Renal pelvis (tissue), 4 donors: ENCODE data around the gene MTSS2. TPM values are rescaled to one million over a fixed set of nuclear protein-coding genes. Genes with fewer than 3 reads are reported as not detected.

Experiments used
- DNase-seq: peaks from one replicate; pipeline ENCODE4 v3.0.0-alpha.2; 2013
- polyA plus RNA-seq, 3 donors: library from polyadenylated mRNA; unstranded; fragments of 120-200 nt; gene quantifications; one replicate each; pipeline ENCODE4 v1.2.1, GENCODE V29; 2013; ENCODE audit not compliant: insufficient read length in 3 of 3

The MTSS2 gene
- polyA plus RNA-seq, 3 donors, result 49.9 to 58.1 (median 55.2) TPM

DNA sequence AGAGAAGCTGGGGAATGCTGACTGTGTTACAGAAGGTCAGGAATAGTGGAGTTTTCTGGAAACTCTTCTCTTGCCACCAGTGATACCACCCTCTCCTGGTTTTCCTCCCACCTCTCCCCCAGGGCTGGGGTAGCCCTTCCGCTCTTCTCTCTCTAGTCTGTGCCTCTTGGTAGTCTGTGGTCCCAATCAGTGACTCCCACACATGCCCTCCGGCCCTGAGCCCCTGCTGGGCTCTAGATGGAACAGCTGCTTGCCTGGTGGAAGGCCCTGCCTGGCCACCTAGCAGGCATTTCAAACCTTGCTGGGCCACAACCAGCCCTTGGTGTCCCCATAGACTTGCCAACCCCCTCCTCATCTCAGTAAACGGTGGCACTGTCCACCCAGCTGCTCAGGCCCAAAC is 15.2 kb upstream of the MTSS2 start:
- no peak for DNase-seq

DNA sequence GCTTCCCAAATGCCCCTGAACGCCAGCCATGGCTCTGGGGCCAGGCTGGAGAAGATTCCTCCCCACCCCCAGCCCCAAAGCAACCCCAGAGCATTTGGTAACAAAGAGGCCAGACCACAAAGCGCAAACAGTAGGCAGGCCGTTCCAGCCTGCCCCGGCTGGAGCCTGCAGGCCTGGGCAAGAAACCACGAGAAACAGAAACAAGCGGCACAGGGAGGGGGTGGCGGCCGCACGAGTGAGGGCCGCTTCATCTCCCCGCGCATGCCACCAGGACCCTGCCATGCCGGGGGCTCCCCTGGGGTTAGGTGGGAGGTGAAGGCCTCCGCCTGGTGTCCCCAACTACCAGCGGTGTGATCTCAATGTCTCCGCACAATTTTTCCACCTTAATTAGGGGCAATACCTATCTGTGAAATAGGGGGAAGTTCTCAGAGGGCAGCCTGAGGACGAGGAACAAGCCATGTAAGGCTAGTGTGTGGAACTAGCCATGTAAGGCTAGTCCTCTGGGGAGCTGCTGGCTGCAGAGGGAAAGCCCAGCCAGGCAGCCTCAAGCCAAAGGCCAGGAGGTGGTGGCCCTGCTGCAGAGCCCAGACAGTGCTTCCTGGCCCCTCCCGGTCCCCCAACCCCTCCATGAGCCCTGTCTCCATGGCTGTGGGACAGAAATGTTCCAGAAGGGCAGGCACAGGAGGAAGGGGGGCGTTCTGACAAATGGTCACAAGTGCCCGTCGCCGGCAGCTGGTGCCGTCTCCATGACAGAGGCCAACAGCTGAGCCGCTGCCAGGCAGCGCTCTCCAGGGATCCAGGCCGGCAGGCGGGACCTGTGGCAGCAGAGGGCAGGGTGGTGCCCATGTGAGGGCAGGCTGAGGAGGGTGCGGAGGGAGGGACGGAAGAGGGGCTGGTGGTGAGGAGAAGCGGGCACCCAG is 14.5 kb upstream of the MTSS2 start:
- DNase-seq, result no peak

DNA sequence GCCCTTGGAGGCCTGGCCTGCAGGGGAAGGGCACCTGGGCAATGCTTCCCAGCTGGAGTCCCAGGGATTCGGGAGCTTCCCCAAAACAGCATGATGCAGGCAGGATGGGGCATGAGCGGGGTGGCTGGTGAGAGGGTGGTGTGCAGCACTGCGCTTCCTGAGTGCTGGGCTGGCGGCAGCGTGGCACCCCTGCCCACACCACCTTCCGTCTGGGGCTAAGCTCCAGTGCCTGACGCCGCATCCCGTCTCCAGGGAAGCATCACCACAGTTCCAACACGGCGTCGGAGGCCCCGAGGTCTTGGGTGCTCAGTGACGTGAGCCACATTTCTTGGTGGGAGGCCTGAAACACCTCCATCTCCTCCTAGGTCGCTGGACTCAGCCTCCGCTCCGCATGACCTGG is 13.8 kb upstream of the MTSS2 start:
- DNase-seq, result no peak

DNA sequence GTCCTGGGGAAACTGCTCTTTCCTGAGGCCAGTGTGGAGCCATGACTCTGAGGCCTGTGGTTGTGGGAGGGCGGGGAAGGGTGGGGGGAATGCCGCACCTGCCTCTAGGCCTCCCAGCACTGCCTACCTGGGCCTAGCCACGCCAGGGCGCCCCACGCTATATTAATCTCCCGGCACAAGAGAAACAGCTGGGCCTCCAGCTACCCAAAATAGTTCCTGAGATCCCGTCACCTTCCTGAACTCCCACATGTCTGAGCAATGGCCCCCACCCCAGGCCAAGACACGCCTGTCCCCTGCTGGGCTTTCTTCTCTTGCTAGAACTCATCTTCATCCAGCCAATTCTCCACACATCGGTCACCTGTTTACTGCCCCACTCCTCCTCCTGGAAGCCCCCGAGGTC is 13.0 kb upstream of the MTSS2 start:
- no peak for DNase-seq

DNA sequence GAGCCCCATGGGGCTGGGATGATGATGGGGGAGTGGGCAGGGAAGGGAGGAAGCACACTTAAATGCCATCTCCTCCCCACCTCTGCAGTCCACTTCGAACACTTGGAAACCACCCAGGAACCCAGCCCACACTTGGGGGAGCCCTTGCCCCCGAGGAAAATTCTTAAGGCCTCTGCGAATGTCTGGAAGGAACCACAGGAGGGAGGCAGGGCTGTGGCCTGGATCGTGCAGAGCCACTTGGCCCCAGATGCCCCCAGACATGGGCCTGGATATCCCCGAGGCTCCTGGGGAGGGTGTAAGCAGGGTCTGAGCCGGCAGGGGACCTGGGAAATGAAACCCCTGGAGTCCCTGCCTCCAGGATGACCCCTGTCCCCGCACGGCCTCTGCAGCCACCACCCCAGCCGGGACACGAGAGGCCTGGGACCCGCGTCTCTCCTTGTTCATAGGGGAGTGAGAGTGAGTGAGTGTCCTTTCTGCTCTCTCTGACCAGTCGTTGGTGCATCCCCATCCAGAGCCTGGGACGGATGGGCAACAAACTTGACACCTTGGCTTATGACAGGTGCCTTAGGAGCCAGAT is 11.8 kb upstream of the MTSS2 start:
- DNase-seq, result no peak

DNA sequence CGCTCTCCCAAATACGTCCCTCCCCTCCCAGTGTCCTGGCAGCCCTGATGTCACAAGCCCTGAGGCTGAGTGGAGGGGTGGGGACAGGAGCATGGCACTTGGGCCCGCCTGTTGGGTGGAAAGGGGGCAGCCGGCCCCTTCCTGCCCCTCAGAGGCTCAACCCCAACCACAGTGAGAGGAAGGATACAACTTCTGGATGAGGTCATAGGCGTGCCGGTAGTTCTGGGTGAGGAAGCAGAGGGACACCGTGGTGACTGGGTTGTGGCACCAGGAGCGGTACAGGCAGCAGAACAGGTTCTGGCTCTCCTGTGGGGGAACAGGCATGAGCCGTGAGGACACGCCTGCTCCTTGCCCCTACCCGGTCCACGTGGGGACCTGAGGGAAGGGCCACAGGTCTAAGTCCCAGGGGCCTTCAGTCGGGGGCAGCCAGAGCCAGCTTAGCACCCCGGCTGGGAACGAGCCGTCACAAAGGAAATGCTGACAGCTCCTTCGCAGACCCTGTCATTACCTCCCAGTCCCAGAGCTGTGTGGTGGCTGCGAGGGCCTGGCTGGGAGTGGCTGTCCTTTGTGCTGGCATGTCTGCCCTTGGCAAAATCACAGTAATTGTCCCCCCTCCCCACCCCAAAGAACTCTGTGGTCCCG is 11.2 kb upstream of the MTSS2 start:
- DNase-seq, result no peak

DNA sequence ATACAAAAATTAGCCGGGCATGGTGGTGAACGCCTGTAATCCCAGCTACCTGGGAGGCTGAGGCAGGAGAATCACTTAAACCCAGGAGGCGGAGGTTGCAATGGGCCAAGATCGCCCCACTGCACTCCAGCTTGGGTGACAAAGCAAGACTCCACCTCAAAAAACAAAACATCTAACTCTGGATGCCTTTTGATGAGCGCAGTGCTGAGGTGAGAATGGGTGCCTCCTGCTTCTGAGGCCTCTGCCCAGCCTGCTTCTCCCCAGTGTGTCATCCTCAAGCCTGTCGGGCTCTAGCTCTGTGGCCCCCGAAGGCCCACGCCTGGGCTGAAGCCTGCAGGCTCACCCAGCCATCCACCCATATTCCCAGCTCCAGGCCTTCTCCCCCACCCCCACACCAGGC is 10.5 kb upstream of the MTSS2 start:
- no peak for DNase-seq

DNA sequence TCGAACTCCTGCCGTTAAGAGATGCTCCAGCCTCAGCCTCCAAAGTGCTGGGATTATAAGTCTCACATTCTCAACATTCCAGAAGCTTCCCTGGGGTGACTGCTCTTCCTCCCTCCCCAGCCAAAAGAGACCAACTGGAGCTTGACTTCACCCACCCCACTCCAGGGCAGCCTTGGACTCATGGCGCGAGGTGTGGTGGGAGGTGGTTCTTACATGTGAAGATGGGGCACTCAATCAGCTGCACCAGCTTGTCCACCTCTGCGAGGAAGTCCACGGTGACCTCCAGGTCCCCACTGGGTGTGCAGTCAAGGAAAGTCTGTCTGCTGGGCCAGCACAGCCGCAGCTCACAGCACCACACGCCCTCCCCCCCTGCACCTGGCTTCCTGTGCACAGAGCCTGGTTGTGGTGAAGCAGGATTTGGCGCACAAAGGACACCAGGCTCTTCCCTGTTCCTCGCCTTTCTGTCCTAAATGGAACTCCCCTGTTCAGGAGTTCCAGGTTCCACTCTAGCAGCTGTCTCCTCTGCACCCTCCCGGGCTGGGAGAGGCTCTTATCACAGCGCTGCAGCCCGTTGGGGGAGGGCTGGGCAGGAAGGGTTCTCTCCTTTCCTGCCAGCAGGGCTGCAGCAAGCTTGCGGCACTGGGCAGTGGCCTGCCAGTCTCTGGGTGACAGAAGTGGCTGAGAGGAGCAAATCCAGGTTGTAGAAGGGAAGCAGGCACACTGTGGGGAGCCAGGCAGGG is 9.6 kb upstream of the MTSS2 start:
- no peak for DNase-seq

DNA sequence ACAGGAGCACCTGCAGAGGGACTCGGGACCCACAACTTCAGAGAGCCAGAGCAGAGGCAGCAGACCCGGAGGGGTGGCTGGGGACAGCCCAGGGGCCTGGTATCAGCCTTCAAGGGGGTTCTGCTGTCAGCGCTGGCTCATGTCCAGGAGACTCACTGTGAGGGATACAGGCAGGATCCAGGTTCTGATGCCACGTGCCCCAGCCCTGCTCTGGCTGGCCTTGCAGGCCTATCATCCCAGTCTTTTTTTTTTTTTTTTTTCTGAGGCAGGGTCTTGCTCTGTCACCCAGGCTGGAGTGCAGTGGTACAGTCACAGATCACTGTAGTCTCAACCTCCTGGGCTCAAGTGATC is 9.0 kb upstream of the MTSS2 start:
- no peak for DNase-seq

DNA sequence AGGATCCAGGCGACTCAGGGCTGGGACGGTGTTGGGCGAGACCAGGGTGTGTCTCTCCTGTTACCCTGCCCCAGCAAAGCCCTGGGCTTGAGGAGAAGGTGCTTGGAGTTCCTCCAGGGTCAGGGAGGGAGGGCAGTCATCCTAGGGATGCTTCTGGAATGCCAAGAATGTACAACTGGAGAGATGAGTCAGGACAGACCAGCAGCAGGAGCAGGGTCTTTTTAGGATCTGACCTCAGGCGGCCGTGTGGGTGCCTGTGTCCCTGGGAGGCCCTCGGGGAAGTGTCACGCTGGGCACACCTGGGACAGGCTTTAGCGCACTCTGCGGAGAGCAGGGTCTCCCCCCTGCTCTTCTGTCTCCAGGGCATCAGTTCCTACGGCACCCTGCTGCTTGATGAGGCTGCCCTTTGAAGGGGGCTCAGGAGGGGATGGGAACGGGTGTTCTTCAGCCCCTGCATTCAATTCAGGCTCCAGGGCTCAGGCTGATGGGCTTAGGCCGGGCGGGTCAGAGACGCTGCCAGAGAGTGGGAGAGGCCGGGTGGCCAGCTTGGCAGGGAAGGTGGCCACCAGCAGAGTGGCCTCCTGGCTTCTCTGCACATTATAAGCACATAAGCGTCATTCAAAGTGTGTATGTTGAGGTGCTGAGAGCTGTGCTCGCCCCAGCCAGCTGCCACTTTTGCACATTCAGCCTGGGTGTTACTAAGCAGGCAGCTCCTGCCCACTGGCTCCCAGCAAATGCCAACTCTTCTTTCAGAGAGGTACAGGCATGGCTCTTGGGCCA is 8.4 kb upstream of the MTSS2 start:
- no peak for DNase-seq

DNA sequence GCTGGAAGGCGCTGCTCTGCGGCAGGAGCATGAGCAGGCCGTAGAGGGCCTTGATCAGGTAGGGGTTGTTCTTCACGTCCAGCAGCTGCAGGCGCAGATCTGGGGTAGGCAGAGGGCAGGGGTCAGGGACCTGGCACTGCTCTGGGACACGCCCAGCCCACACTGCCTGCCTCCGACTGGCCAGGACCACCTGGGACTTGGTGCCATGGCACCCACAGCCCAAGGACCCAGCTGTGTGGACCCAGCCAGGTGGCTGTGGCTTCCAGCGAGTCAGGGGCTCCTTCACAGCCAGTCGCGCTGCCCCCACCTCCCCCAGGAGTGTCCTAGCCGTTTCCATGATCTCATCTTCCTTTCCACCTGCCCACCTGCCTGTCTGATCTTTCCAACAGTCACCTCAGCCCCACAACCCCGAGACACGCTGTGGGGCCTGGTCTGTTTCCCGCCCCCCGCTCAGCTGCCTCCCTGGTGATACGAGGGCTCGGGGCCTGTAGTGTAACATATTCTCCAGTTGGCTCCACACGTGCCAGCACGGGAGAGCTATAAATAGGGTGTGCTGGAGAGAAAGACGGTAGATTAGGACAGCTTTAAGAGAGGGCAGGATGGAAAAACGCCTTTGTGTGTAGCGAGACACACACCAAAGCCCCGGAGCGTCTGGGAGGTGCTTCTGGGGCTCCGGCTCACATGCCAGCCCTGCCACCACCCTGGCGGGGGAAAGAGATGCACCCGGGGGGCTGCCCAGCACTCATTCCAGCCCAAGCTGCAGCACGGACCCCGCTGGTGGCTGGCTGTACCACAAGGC is 7.2 kb upstream of the MTSS2 start:
- DNase-seq, result no peak

DNA sequence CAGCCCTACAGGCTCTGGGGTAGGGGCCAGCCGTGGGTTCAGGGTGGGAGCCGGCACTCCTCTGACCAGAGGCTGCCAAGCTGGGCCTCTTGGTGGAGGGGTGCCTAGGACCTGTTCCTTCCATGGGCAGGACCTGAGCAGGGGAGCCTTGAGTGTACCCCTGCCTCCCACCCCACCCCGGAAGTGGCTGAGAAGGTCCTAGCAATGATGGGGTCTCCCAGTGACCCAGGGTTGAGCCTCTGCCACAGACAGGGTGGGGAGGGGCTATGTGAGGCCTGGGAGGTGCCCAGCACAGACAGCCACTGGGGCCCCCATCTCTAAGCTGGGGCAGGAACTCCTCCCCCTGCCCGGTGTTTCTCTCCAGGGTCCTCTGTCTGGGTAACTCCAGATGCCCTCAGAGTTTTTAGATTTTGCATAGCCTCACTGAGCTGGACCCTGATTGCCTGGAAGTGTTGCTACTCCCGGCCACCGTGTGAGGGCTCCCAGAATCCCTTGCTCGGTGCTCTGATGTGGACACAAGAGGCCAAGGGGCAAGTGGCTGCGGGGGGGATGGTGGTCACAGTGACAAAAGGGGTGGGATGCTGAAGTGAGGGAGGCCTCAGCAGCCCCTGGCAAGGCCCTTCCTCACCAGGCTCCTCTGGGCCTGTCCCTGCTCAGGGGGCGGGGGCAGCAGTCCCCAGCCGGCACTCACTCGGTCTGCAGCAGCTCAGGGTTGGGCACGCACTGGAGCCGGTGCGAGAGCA is 6.4 kb upstream of the MTSS2 start:
- no peak for DNase-seq

DNA sequence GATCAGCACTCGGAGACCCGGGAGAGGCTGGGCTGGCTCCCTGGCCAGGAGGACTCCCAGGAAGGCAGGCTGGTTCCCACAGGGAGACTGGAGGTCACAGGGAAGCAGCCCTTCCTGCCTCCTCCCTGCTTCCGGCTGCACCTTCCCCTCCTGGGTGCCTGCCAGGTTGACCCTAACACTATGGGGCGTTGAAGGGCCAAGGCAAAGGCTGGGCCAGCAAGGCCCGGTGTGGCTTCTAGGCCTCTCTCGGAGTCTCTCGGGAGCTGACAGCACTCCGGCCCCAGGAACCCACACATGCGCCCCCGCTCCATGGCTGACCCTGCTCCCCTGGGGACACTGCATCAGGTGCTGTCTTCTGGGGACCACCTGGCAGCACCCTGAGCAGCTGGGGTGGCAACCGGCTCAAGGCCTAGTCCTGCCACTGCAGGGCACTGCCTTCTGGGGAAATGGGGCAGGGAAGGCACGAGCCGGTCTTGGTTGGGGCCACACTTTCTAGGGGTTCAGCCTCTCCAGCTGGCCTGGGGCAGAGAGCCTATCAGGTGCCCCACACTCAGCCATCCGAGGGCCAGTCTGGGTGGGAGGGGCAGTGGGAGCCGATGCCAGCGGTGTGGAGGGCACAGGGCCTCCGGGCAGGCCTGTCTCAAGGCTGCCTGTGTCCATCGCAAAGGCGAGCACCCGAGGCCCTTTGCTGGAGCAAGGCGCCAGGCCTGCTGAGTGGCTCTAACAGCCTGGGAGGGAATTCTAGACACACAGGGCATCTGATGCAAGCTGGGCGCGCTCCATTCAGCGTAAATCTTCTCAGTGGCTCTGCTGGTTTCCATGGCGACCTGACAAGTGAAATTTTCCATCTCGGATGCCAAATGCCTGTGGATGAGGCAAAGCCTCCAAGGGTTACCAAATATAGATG is 5.6 kb upstream of the MTSS2 start:
- no peak for DNase-seq

DNA sequence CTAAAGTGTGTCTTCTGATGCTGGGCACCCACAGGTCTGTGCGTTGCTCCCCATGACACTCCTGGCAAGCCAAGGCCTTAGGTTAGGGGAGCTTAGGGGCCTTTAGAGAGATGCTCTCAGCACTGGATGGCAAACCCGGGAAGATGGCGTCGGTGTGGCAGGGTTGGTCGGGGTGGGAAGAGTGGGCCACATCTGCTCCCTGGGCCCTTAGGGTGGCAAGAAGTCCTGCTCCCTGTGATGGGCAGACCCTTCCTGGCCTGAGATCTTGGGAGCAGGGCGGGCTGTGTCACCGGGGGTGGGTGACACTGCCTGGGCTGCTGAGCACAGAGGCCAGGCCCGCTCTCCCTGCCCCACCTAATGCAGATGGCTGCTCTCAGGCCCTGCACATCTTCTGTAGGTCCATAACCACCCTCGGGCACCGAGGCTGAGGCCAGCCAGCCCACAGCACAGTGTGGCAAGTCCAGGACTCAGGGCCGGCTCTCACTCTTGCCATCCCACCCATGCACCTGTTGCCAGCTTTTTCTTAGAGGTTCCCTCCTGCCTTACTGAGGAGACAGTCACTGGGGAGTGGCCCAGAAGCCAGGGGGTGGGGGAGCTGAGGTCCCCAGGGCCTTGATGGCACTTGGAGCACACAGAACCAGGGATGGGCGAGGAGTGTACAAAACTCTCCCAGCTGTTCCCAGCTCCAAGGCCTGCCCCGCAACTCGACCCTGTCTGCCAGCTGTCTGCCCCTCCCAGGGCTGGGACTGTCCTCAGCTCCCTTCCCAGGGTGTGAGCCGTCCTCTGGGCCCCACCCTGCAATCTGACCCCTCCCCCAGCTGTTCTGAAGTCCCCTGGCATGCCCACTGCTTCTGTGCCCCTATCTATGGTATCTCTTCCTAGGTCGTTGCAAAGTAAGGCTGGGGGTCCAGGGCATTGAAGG is 4.4 kb upstream of the MTSS2 start:
- DNase-seq, result no peak

DNA sequence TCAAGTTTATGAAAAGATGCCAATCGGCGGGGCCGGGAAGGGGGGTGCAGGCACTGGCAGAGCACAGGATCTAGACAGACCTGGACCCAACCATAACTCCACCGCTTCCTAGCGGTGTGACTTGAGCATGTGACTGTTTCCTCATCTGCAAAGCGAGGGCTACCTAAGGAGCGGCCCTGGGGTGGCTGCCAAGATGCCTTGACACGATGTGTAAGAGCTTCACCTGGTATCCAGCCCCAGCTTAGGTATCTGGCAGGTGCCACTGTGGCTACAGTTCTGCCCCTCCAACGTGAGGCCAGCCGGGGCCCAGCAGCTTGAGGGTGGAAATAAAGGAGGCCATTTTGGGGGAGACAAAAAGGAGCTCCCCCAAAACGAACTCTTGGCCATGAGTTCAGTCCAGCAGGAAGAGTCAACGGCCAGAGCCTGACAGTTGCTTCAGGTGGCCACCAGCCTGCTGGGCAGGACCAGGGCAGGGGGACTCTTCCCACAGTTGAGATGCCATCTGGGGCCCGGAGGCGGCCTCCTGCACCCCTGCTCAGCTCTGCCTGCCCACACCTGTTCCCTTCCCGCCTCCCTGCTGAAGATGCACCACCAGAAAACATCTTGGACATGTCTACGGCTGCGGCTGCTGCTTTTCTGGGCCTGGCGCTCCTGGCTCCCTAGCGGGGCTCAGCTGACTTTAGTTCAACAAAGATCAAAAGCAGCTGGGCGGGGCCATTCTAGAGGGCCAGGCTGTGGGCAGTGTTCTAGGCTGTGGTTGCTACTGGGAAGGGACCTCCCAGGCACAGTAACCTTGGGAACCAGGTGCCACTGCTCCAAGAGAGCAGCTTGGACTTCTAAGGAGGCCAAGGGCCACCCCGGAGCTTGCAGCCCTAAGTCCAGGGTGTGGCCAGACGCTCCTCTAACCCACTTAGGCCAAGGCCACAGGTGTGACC is 3.4 kb upstream of the MTSS2 start:
- DNase-seq, result no peak

DNA sequence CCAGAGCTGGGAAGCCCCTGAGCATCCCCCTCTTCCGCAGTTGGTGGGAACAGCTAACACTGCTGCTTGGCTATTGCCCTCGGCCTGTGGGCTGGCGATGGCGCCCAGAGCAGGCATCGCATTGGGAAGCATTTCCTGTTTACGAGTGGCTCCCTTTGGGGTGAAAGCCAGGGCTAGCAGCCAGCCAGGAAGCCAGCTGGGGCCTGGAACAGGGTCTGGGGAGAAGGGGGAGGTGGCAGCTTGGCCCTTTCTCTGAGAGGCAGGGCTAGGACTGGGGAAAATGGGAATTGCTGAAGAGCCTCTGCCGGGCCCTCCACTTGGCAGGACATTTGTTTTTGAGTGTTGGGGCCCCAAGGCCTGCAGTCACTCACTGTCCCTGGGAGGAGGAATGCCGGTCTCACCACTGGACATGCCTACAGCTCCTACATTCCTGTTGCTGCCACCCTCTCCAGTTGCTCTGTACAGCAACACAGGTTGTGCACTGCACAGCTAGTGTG is 2.4 kb upstream of the MTSS2 start:
- no peak for DNase-seq
